ENCODE results near the gene SEPTIN7.

DNA sequence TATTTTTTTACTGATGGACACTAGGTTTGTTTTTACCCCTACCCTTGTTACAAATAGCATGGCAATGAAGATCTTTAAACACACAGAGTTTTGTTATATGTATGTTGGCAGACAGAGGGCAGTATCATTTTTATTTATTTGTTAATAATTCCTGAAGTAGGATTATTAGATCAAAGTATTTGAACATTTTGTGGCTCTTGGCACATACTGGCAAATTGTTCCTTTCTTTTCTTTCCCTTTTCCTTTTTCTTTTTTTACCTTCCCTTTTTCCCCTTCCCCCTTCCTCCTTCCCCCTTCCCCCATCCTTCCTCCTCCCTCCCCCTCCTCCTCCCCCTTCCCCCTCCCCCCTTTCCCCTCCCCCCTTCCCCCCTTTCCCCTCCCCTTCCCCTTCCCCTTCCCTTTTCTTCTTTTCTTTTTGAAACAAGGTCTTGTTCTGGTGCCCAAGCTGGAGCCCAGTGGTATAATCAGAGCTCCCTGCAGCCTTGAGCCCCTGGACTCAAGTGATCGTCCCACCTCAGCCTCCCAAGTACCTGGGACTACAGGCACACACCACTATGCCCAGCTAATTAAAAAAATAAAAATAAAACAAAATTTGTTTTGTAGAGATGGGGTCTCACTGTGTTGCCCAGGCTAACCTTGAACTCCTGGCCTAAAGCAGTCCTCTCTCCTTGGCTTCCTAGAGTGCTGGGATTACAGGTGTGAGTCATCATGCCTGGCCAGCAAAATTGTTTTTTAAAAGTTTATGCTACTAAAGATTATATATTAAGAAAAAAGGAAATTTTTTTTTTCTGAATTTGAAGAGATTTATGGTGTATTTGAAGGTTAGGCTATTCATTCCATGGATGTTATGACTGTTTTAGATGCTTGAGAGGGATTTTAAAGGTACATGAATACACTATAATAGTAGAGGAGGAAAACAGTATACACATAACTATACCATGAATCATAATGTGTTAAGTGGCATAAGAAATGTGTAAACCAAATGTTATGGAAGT, 39.3 kb downstream of the SEPTIN7 start:
- TF ChIP-seq, protein P1, sequence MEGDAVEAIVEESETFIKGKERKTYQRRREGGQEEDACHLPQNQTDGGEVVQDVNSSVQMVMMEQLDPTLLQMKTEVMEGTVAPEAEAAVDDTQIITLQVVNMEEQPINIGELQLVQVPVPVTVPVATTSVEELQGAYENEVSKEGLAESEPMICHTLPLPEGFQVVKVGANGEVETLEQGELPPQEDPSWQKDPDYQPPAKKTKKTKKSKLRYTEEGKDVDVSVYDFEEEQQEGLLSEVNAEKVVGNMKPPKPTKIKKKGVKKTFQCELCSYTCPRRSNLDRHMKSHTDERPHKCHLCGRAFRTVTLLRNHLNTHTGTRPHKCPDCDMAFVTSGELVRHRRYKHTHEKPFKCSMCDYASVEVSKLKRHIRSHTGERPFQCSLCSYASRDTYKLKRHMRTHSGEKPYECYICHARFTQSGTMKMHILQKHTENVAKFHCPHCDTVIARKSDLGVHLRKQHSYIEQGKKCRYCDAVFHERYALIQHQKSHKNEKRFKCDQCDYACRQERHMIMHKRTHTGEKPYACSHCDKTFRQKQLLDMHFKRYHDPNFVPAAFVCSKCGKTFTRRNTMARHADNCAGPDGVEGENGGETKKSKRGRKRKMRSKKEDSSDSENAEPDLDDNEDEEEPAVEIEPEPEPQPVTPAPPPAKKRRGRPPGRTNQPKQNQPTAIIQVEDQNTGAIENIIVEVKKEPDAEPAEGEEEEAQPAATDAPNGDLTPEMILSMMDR (IDR thresholded peaks at IDR 0.05 in 8 of 11, conservative IDR thresholded peaks at IDR 0.05 in 3 of 11): no peak
- no peak for TF ChIP-seq POLR2A (IDR thresholded peaks at IDR 0.05)

Measured in spleen (tissue), 7 donors.